Keratinocyte (primary cell): ENCODE measurements around the gene GRIPAP1.

Experiments used
- CTCF ChIP-seq, 3 experiments: IDR thresholded peaks in 1 of 3; conservative IDR thresholded peaks in 1 of 3; optimal IDR thresholded peaks in 1 of 3; 2 replicates in 2 of 3; 3 replicates in 1 of 3; pipeline versions ENCODE3 to v1.5.1; 2011; ENCODE audit warnings: low read length in 3 of 3, mild to moderate bottlenecking in 3 of 3, moderate library complexity in 2 of 3, control low read depth in 1 of 3, inconsistent platforms in 1 of 3; ENCODE audit not compliant: insufficient read depth in 2 of 3; ENCODE audit errors: extremely low read depth in 1 of 3
- EZH2 ChIP-seq: IDR thresholded peaks from one replicate; pipeline ENCODE4 v1.6.1; 2012; ENCODE audit warnings: inconsistent platforms, mild to moderate bottlenecking, low read length, moderate library complexity

DNA sequence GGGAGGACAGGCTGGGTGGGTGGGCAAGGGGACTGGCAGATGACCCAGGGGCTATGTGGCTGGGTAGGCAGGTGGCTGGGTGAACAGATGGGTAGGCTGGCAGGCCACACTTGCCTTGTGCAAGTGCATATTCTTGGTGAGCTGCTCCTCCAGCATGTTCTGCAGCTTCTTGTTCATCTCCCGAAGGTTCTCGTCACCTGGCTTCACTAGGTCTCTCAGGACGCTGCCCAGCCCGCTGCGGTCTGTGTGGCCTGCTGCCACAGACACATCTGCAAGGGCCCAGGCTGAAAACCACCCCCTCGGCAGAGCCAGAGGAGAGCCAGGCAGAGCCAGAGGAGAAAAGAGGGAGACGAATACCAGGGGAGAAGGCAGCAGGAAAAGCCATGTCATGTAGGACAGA is 27.0 kb downstream of the GRIPAP1 start:
- no peak for TF ChIP-seq EZH2
- no peak for TF ChIP-seq CTCF (optimal IDR thresholded peaks at IDR 0.05 in 1 of 3, IDR thresholded peaks at IDR 0.05 in 1 of 3, conservative IDR thresholded peaks at IDR 0.05 in 1 of 3; ENCODE audit: extremely low read depth in 1 of 3, insufficient read depth in 2 of 3, low read length in 3 of 3)
